Panc1 (cell line): ENCODE data around the gene MBNL2. TPM values are rescaled to one million over a fixed set of nuclear protein-coding genes. Genes with fewer than 3 reads are reported as not detected.

ENCODE experiments used
- ATAC-seq: fragments of 200-7000 bp; cut with Tn5 transposase; 2 replicates; pipeline ENCODE4 v1.9.1; 2020; ENCODE audit warnings: mild to moderate bottlenecking, moderate library complexity
- BruUV-seq: library from RNA; stranded (reverse); fragments of 400-500 nt; replicated peaks from 2 replicates; lab custom pipeline; 2021; lab: Mats Ljungman, UMichigan
- CTCF ChIA-PET: fragments of 300-600 bp; sonication (Branson Sonifier 250); formaldehyde crosslinking; loops from one replicate; lab custom pipeline; 2022; ENCODE audit warnings: antibody characterized with exemption; lab: Charles Lee
- POLR2A ChIA-PET: fragments of 300-600 bp; sonication (Branson Sonifier 250); formaldehyde crosslinking; loops from one replicate; lab custom pipeline; 2022; ENCODE audit warnings: antibody characterized with exemption; lab: Charles Lee
- DNase-seq: peaks from one replicate; pipeline ENCODE4 v3.0.0-alpha.2; 2010; ENCODE audit warnings: low read depth, low spot score
- H3K27ac ChIP-seq: 2 replicates; pipeline ENCODE4 v1.5.1; 2011; ENCODE audit warnings: mild to moderate bottlenecking, low read length, inconsistent platforms
- H3K27me3 ChIP-seq: fragments of 200-500 bp; sonication (Bioruptor generic); 2 replicates; pipeline ENCODE4 v1.6.0; 2014; ENCODE audit warnings: low read length, inconsistent platforms; ENCODE audit not compliant: control insufficient read depth, insufficient read depth
- H3K36me3 ChIP-seq: fragments of 200-500 bp; sonication (Bioruptor generic); 2 replicates; pipeline ENCODE4 v1.5.1; 2014; ENCODE audit warnings: inconsistent platforms, mild to moderate bottlenecking, low read length, moderate library complexity; ENCODE audit not compliant: control insufficient read depth, insufficient read depth
- H3K4me1 ChIP-seq: 2 replicates; pipeline ENCODE4 v1.5.1; 2011; ENCODE audit warnings: inconsistent platforms, mild to moderate bottlenecking, low read length, moderate library complexity; ENCODE audit not compliant: control insufficient read depth, insufficient read depth
- H3K4me3 ChIP-seq, 2 experiments: 2 replicates each; pipeline ENCODE4 v1.5.1; 2011 to 2012; ENCODE audit warnings: low read depth in 2 of 2, low read length in 2 of 2, mild to moderate bottlenecking in 2 of 2, inconsistent platforms in 1 of 2, moderate library complexity in 1 of 2
- H3K9me3 ChIP-seq: fragments of 200-500 bp; sonication (Bioruptor generic); 2 replicates; pipeline ENCODE4 v1.5.1; 2014; ENCODE audit warnings: low read depth, mild to moderate bottlenecking, inconsistent platforms, low read length, moderate library complexity; ENCODE audit not compliant: control insufficient read depth, insufficient read depth
- POLR2AphosphoS5 ChIP-seq: IDR thresholded peaks from 2 replicates; pipeline ENCODE4 v1.6.1; 2012; ENCODE audit warnings: mild to moderate bottlenecking, low read depth, low read length, moderate library complexity
- SIN3A ChIP-seq: IDR thresholded peaks from 2 replicates; pipeline ENCODE4 v1.6.1; 2012; ENCODE audit warnings: low read depth, mild to moderate bottlenecking, low read length, moderate library complexity, borderline replicate concordance; ENCODE audit not compliant: insufficient read depth
- TCF7L2 ChIP-seq: IDR thresholded peaks from 2 replicates; pipeline ENCODE4 v1.6.1; 2011; ENCODE audit warnings: mild to moderate bottlenecking, low read depth, low read length, inconsistent platforms
- in situ Hi-C: cut with HindIII; loops from 2 replicates; pipeline ENCODE4 v1.10.0; 2016; ENCODE audit warnings: low sequenced_read_pairs, low pct_unique_long_range_greater_than_20kb
- intact Hi-C: fragments of 100-400 bp; cut with micrococcal nuclease; formaldehyde crosslinking; loops from one replicate; pipeline ENCODE4 v1.10.0; 2022; ENCODE audit not compliant: unreplicated experiment
- total RNA-seq: library from RNA; stranded (reverse); gene quantifications from one replicate; pipeline ENCODE4 v1.2.1, GENCODE V29; 2021; ENCODE audit not compliant: unreplicated experiment
- TF ChIP-seq, protein P1 (sequence below): fragments of 450-650 bp; IDR thresholded peaks from 2 replicates; pipeline ENCODE4 v1.5.1; 2017; ENCODE audit warnings: mild to moderate bottlenecking
- TF ChIP-seq, protein P2 (sequence below), 2 experiments: IDR thresholded peaks; 2 replicates each; pipeline ENCODE4 v1.6.1; 2011 to 2012; ENCODE audit warnings: low read depth in 2 of 2, control low read depth in 1 of 2, low read length in 1 of 2, mild to moderate bottlenecking in 1 of 2, moderate library complexity in 1 of 2; ENCODE audit not compliant: insufficient read depth in 1 of 2

The MBNL2 gene
- total RNA-seq, 1 experiment from 2014 or later, result 103 TPM

DNA sequence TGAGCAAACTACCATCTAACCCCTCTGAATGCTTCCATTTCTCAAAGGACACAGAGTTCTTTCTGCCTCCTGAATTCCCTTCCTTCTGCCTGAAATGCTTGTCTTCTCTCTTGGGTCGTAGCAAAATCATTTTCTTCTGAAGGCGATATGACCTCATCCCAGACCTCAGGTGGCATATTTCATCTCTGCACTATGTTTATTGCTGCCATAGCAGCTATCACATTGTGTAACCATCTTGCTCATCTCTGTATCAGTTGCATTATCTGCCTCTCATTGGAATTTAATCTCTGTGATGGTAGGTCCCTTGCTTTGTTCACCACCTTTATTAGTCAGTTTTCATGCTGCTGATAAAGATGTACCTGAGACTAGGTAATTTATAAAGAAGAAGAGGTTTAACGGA lies 179.3 kb downstream of the MBNL2 start:
- in situ Hi-C loops (no loop called here), intact Hi-C loops (no loop called here)
- H3K36me3 ChIP-seq, result no peaks in the 10 kb centered on the region
- no peak for ATAC-seq
- no peaks in the 10 kb centered on the region for H3K4me1 ChIP-seq
- H3K27ac ChIP-seq, result no peak overlapping the region
- H3K4me3 ChIP-seq, result no peak overlapping the region
- no peaks in the 10 kb centered on the region for H3K9me3 ChIP-seq
- no peak for DNase-seq
- ChIA-PET POLR2A (no interaction called here), CTCF (no interaction called here)
- BruUV-seq, result no TSS peak
- no peaks in the 10 kb centered on the region for H3K27me3 ChIP-seq
- TF ChIP-seq, protein P1, sequence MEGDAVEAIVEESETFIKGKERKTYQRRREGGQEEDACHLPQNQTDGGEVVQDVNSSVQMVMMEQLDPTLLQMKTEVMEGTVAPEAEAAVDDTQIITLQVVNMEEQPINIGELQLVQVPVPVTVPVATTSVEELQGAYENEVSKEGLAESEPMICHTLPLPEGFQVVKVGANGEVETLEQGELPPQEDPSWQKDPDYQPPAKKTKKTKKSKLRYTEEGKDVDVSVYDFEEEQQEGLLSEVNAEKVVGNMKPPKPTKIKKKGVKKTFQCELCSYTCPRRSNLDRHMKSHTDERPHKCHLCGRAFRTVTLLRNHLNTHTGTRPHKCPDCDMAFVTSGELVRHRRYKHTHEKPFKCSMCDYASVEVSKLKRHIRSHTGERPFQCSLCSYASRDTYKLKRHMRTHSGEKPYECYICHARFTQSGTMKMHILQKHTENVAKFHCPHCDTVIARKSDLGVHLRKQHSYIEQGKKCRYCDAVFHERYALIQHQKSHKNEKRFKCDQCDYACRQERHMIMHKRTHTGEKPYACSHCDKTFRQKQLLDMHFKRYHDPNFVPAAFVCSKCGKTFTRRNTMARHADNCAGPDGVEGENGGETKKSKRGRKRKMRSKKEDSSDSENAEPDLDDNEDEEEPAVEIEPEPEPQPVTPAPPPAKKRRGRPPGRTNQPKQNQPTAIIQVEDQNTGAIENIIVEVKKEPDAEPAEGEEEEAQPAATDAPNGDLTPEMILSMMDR, result no peak
- no peak for TF ChIP-seq SIN3A
- TF ChIP-seq, protein P2, sequence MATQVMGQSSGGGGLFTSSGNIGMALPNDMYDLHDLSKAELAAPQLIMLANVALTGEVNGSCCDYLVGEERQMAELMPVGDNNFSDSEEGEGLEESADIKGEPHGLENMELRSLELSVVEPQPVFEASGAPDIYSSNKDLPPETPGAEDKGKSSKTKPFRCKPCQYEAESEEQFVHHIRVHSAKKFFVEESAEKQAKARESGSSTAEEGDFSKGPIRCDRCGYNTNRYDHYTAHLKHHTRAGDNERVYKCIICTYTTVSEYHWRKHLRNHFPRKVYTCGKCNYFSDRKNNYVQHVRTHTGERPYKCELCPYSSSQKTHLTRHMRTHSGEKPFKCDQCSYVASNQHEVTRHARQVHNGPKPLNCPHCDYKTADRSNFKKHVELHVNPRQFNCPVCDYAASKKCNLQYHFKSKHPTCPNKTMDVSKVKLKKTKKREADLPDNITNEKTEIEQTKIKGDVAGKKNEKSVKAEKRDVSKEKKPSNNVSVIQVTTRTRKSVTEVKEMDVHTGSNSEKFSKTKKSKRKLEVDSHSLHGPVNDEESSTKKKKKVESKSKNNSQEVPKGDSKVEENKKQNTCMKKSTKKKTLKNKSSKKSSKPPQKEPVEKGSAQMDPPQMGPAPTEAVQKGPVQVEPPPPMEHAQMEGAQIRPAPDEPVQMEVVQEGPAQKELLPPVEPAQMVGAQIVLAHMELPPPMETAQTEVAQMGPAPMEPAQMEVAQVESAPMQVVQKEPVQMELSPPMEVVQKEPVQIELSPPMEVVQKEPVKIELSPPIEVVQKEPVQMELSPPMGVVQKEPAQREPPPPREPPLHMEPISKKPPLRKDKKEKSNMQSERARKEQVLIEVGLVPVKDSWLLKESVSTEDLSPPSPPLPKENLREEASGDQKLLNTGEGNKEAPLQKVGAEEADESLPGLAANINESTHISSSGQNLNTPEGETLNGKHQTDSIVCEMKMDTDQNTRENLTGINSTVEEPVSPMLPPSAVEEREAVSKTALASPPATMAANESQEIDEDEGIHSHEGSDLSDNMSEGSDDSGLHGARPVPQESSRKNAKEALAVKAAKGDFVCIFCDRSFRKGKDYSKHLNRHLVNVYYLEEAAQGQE (IDR thresholded peaks at IDR 0.05; ENCODE audit: insufficient read depth in 1 of 2, low read depth in 2 of 2, low read length in 1 of 2), result no peak
- no peak for TF ChIP-seq TCF7L2

DNA sequence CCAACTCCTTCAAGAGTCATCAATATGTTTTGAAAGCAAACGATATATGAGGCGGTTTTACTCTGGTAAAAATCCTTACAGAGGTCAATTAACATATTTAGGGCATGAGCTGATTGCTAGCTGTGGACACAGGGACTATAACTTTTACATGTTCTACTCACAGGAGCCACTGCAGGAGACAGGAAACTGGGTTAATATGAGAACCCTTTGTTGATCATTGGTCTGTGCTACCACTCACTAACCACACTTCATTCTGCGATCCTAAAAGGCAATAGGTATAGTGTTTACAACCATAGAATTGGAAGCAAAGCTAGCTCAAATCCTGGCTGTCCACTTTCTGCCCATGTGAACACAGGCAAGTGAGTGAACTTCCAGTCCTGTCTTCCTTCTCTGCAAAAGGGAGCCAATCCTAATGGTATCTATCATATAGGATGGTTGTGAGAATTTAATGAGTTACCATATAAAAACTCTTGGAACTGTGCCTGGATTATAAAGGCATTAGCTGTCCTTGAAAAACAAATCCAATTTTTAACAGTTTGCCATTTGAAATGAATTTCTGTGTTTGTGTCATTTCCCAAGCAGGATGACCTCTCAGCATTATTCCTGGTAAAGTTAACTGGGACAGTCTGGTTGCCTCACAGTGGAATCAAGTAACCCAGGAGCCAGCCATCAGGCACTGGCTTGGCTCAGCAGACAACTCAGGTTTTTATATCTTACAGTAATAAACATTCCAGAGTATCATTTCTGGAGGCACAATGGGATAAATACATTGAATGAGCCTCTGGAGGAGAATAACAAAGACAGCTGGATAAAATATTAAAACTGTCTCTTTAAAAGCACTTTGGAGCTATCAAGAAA lies 182.0 kb downstream of the MBNL2 start:
- no peak for ATAC-seq
- CTCF ChIA-PET, result no interaction called here
- Histone ChIP-seq H3K36me3 (no peaks in the 10 kb centered on the region), H3K9me3 (no peaks in the 10 kb centered on the region), H3K27me3 (no peaks in the 10 kb centered on the region), H3K27ac (no peak overlapping the region), H3K4me1 (no peaks in the 10 kb centered on the region), H3K4me3 (no peak overlapping the region)
- DNase-seq, result no peak
- BruUV-seq, result no TSS peak
- intact Hi-C loops, result no loop called here
- POLR2A ChIA-PET, result no interaction called here
- in situ Hi-C loops, result no loop called here
- TF ChIP-seq, protein P1, result no peak
- TF ChIP-seq, protein P2 (IDR thresholded peaks at IDR 0.05; ENCODE audit: insufficient read depth in 1 of 2, low read depth in 2 of 2, low read length in 1 of 2), result no peak
- TF ChIP-seq POLR2AphosphoS5, result no peak
- no peak for TF ChIP-seq TCF7L2
- no peak for TF ChIP-seq SIN3A
